Measurements from ENCODE around the gene SLC9B1. TPM values are rescaled to one million over a fixed set of nuclear protein-coding genes. Genes with fewer than 3 reads are reported as not detected.

Gene SLC9B1
- total and polyA plus RNA-seq, 2 of the 13 experiments (the other 11 are each of a cell fraction or from before 2014, with no cell fraction given) = 0.17 to 0.20 TPM

DNA sequence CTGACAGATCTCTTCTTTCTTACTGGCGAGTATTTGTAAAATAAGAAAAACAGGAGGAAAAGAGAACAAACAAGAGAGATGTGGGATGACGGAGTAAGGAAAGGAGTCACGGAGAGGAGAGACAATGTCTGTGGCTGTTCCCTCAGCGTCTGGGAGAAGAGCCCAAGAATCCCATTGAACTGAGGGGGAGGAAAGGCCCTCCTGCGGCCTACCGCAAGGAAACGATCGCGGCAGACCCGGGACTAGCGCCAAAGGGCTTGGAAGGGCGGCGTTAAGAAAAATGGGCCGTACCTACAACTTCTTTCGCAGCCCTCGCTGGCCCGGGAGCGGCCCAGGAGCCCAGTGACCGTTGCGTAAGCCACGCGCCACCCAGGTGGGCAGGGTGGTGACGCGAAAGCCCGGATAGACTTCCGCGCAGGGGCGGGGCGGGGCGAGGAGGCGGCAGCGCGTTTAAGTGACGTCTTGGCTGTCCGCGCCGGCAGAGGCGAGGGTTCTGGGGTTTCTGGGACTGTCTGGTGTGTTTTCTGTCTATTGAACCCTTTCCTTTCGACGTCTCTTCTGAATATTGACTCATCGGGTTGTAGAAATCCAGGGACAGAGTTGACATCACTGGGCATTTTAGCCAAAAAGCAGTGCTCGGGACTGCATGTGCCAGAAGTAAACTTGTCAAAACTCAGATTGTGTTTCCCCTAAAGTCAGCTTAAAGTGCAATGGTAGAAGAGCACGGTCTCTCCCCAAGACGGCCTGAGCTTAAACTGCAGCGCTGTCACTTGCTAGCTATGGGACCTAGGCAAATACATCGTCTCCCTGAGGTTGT is at the start of gene SLC9B1 (continued):
- TF ChIP-seq, protein P1, sequence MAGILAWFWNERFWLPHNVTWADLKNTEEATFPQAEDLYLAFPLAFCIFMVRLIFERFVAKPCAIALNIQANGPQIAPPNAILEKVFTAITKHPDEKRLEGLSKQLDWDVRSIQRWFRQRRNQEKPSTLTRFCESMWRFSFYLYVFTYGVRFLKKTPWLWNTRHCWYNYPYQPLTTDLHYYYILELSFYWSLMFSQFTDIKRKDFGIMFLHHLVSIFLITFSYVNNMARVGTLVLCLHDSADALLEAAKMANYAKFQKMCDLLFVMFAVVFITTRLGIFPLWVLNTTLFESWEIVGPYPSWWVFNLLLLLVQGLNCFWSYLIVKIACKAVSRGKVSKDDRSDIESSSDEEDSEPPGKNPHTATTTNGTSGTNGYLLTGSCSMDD (CRISPR knock-in tag; IDR thresholded peaks at IDR 0.05) = no peak
- TF ChIP-seq MXI1 (IDR thresholded peaks at IDR 0.05; ENCODE audit: borderline replicate concordance, low read depth, low read length) (peak; percentile 58; the same call in 1 of the 3 replicates), ZNF724P (CRISPR knock-in tag; IDR thresholded peaks at IDR 0.05; ENCODE audit: borderline replicate concordance) (peak; percentile 81; the same call in 1 of the 2 replicates), ELF3 (CRISPR knock-in tag; IDR thresholded peaks at IDR 0.05) (peak; percentile 68; the same call in 1 of the 2 replicates), FOXK1 (CRISPR knock-in tag; IDR thresholded peaks at IDR 0.05; ENCODE audit: borderline replicate concordance, low read depth) (peak; percentile 72), ZNF263 (CRISPR knock-in tag; IDR thresholded peaks at IDR 0.05) (no peak), ATF1 (CRISPR knock-in tag; IDR thresholded peaks at IDR 0.05) (peak; percentile 95), ZNF44 (CRISPR knock-in tag; IDR thresholded peaks at IDR 0.05) (peak; percentile 30; the same call in 1 of the 2 replicates), ZNF777 (CRISPR knock-in tag; IDR thresholded peaks at IDR 0.05) (peak; percentile 49), ZNF138 (CRISPR knock-in tag; IDR thresholded peaks at IDR 0.05; ENCODE audit: low read depth) (no peak)
- TF ChIP-seq, protein P2, sequence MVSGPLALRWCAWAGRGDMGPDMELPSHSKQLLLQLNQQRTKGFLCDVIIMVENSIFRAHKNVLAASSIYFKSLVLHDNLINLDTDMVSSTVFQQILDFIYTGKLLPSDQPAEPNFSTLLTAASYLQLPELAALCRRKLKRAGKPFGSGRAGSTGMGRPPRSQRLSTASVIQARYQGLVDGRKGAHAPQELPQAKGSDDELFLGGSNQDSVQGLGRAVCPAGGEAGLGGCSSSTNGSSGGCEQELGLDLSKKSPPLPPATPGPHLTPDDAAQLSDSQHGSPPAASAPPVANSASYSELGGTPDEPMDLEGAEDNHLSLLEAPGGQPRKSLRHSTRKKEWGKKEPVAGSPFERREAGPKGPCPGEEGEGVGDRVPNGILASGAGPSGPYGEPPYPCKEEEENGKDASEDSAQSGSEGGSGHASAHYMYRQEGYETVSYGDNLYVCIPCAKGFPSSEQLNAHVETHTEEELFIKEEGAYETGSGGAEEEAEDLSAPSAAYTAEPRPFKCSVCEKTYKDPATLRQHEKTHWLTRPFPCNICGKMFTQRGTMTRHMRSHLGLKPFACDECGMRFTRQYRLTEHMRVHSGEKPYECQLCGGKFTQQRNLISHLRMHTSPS (CRISPR knock-in tag; IDR thresholded peaks at IDR 0.05; ENCODE audit: low read depth) = peak; percentile 64; the same call in 1 of the 2 replicates
- TF ChIP-seq, protein P3, sequence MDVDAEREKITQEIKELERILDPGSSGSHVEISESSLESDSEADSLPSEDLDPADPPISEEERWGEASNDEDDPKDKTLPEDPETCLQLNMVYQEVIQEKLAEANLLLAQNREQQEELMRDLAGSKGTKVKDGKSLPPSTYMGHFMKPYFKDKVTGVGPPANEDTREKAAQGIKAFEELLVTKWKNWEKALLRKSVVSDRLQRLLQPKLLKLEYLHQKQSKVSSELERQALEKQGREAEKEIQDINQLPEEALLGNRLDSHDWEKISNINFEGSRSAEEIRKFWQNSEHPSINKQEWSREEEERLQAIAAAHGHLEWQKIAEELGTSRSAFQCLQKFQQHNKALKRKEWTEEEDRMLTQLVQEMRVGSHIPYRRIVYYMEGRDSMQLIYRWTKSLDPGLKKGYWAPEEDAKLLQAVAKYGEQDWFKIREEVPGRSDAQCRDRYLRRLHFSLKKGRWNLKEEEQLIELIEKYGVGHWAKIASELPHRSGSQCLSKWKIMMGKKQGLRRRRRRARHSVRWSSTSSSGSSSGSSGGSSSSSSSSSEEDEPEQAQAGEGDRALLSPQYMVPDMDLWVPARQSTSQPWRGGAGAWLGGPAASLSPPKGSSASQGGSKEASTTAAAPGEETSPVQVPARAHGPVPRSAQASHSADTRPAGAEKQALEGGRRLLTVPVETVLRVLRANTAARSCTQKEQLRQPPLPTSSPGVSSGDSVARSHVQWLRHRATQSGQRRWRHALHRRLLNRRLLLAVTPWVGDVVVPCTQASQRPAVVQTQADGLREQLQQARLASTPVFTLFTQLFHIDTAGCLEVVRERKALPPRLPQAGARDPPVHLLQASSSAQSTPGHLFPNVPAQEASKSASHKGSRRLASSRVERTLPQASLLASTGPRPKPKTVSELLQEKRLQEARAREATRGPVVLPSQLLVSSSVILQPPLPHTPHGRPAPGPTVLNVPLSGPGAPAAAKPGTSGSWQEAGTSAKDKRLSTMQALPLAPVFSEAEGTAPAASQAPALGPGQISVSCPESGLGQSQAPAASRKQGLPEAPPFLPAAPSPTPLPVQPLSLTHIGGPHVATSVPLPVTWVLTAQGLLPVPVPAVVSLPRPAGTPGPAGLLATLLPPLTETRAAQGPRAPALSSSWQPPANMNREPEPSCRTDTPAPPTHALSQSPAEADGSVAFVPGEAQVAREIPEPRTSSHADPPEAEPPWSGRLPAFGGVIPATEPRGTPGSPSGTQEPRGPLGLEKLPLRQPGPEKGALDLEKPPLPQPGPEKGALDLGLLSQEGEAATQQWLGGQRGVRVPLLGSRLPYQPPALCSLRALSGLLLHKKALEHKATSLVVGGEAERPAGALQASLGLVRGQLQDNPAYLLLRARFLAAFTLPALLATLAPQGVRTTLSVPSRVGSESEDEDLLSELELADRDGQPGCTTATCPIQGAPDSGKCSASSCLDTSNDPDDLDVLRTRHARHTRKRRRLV (CRISPR knock-in tag; IDR thresholded peaks at IDR 0.05) = no peak
- TF ChIP-seq, protein P4, sequence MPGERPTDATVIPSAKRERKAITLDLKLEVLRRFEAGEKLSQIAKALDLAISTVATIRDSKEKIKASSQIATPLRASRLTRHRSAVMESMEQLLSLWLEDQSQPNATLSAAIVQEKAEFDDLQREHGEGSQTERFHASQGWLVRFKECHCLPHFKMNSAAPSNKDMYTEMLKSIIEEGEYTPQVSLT (CRISPR knock-in tag; IDR thresholded peaks at IDR 0.05; ENCODE audit: borderline replicate concordance, low read depth) = no peak
- TF ChIP-seq, protein P5, sequence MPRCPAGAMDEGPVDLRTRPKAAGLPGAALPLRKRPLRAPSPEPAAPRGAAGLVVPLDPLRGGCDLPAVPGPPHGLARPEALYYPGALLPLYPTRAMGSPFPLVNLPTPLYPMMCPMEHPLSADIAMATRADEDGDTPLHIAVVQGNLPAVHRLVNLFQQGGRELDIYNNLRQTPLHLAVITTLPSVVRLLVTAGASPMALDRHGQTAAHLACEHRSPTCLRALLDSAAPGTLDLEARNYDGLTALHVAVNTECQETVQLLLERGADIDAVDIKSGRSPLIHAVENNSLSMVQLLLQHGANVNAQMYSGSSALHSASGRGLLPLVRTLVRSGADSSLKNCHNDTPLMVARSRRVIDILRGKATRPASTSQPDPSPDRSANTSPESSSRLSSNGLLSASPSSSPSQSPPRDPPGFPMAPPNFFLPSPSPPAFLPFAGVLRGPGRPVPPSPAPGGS (CRISPR knock-in tag; IDR thresholded peaks at IDR 0.05) = peak; percentile 65; the same call in 1 of the 2 replicates
